GM12892 (cell line): ENCODE results near the gene SLF2.

Source experiments
- POLR2A ChIP-seq: IDR thresholded peaks from 2 replicates; pipeline ENCODE4 v1.6.1; 2011; ENCODE audit warnings: low read depth, low read length, control low read depth
- POLR2AphosphoS5 ChIP-seq: IDR thresholded peaks from 2 replicates; pipeline ENCODE4 v1.6.1; 2011; ENCODE audit warnings: low read depth, low read length, control low read depth
- TAF1 ChIP-seq: IDR thresholded peaks from 2 replicates; pipeline ENCODE4 v1.6.1; 2011; ENCODE audit warnings: low read depth, mild to moderate bottlenecking, control low read depth, low read length, borderline replicate concordance

DNA sequence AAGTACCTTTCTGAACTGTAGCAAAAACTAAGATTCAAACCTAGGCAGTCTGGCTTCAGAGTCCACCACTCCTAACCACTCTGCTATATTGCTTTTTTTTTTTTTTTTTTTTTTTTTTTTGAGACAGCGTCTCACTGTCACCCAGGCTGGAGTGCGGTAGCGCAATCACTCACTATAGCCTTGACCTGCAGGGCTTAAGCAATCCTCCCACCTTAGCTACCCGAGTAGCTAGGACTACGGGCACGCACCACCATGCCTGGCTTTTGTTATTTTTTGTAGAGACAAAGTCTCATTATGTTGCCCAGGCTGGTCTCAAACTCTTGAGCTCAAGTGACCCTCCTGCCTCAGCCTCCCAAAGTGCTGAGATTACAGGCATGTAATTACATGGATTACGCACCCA is 10.1 kb upstream of the SLF2 start:
- TF ChIP-seq POLR2A, result no peak
- no peak for TF ChIP-seq POLR2AphosphoS5
- TF ChIP-seq TAF1, result no peak
